K562 treated with DMSO at 1 percent for 24 hours (cell line): Measurements from ENCODE around the gene AP1S3. TPM values are rescaled to one million over a fixed set of nuclear protein-coding genes. Genes with fewer than 3 reads are reported as not detected.

Experiments used
- total RNA-seq: library from RNA; unstranded; fragments of 300-600 nt; gene quantifications from 2 replicates; pipeline ENCODE4 v1.2.3, GENCODE V29; 2022; ENCODE audit warnings: low read depth; ENCODE audit not compliant: insufficient read depth

The AP1S3 gene
- total RNA-seq: 0.88 TPM in 1 of 2 replicates, not detected in the other

DNA sequence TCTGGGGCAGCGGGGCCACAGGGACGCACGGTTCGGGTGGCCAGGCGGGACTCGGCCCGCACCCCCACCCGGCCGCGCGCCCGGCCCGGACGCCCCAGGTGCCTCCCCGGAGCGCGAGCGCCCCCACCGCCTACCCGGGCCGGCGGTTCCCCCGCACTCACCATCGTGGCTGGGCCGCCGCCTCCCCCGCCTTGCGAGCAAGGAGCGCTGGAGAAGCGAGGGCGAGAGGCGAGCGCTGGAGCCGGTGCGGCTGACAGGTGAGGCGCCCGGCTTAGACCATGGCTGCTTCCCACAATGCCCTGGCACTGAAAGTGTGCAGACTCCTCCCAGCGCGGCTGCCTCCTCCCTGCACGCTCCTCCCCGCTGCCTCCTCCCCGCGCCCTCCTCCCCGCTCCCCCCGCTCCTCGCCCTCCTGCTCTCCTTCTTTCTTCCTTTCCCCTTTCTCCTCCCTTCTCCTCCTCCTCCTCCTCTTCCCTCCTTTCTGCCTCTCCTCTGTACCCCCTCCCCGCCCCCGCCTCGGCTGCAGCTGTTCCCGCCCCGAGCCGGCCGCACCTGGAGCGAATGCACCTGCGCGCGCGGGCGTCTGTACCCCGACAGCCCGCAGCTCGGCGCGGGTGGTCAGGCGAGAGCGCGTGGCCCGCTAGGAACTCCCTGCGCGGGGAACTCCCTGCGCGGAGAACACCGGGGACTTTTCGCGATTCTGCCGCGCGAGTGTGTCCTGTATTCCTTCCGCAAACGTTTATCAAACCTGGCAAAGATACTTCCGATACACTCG, at the start of gene AP1S3:
AP1S3 (minus strand) TSS at position 296 of the 775 bp plus-strand sequence; CDS start at position 164, 132 bp downstream.

Other genes with a start within 250 kb of the AP1S3 start
- gene SCG2, start 235.2 kb downstream of the AP1S3 start, total RNA-seq: 0.20 and 0.39 TPM in 2 replicates
- 17.4 and 20.9 TPM in 2 replicates for gene WDFY1, start 107.8 kb upstream of the AP1S3 start, total RNA-seq
- 13.5 and 14.0 TPM in 2 replicates for gene MRPL44, start 119.9 kb upstream of the AP1S3 start, total RNA-seq
- 0.52 and 1.5 TPM in 2 replicates for gene SERPINE2, start 201.7 kb upstream of the AP1S3 start, total RNA-seq